IPS-NIHi7 (cell line): Measurements from ENCODE around the gene AP1B1.
A peak's percentile ranks its signal among the peaks of the same experiment; 100 is the strongest.
"Not testable (repeated sequence)": the region's sequence is repeated elsewhere in the genome, so short reads cannot be mapped to it uniquely, and the experiment has no call there.

ENCODE experiments used
- DNase-seq: peaks from one replicate; pipeline ENCODE4 v3.0.0; 2012; ENCODE audit warnings: mixed read lengths; ENCODE audit errors: extremely low spot score

Gene AP1B1

GRCh38 chr22:29386708-29387107, 1.7 kb downstream of the AP1B1 start:
- DNase-seq = peak; percentile 5

- peak; percentile 6 for DNase-seq
Observed at GRCh38 chr22:29385748-29386147, 2.6 kb downstream of the AP1B1 start.

- peak; percentile 7 for DNase-seq
Observed at GRCh38 chr22:29385151-29385704, 3.1 kb downstream of the AP1B1 start.

GRCh38 chr22:29383740-29384139, 4.6 kb downstream of the AP1B1 start:
- no peak for DNase-seq

GRCh38 chr22:29382580-29383302, 5.6 kb downstream of the AP1B1 start:
- no peak for DNase-seq

- peak; percentile 5 for DNase-seq
Observed at GRCh38 chr22:29380856-29381255, 7.5 kb downstream of the AP1B1 start.

- no peak for DNase-seq
Observed at GRCh38 chr22:29380032-29380781, 8.2 kb downstream of the AP1B1 start.

GRCh38 chr22:29379258-29379657, 9.1 kb downstream of the AP1B1 start:
- no peak for DNase-seq

- DNase-seq = peak; percentile 2
Observed at GRCh38 chr22:29377979-29378378, 10.4 kb downstream of the AP1B1 start.

- DNase-seq = not testable (repeated sequence)
Observed at GRCh38 chr22:29376705-29377104, 11.7 kb downstream of the AP1B1 start.

- DNase-seq = peak; percentile 8
Observed at GRCh38 chr22:29375398-29376076, 12.8 kb downstream of the AP1B1 start.

- not testable (repeated sequence) for DNase-seq
Observed at GRCh38 chr22:29374806-29375205, 13.6 kb downstream of the AP1B1 start.

- no peak for DNase-seq
Observed at GRCh38 chr22:29374401-29374800, 14.0 kb downstream of the AP1B1 start.

- peak; percentile 48 for DNase-seq
Observed at GRCh38 chr22:29370537-29370936, 17.8 kb downstream of the AP1B1 start.

- peak; percentile 81 for DNase-seq
Observed at GRCh38 chr22:29369460-29369859, 18.9 kb downstream of the AP1B1 start.

GRCh38 chr22:29359469-29359868, 28.9 kb downstream of the AP1B1 start:
- DNase-seq = peak; percentile 84

GRCh38 chr22:29357193-29357890, 31.0 kb downstream of the AP1B1 start:
- DNase-seq = not testable (repeated sequence)

GRCh38 chr22:29353860-29354259, 34.5 kb downstream of the AP1B1 start:
- DNase-seq = no peak

- DNase-seq = no peak
Observed at GRCh38 chr22:29353286-29353685, 35.1 kb downstream of the AP1B1 start.

- no peak for DNase-seq
Observed at GRCh38 chr22:29352778-29353177, 35.6 kb downstream of the AP1B1 start.

- no peak for DNase-seq
Observed at GRCh38 chr22:29351891-29352290, 36.5 kb downstream of the AP1B1 start.

- no peak for DNase-seq
Observed at GRCh38 chr22:29351042-29351441, 37.3 kb downstream of the AP1B1 start.
